HFFc6 (cell line): ENCODE results near the gene FN3KRP. TPM values are rescaled to one million over a fixed set of nuclear protein-coding genes. Genes with fewer than 3 reads are reported as not detected.

ENCODE experiments used
- DNase-seq: peaks from one replicate; pipeline ENCODE4 v3.0.0-alpha.2; 2018
- H3K27ac Mint-ChIP-seq: 2 replicates; pipeline ENCODE4 v1.8.0; 2020; ENCODE audit warnings: mild to moderate bottlenecking, mixed read lengths
- H3K27me3 Mint-ChIP-seq: 2 replicates; pipeline ENCODE4 v1.8.0; 2021; ENCODE audit warnings: mild to moderate bottlenecking, moderate library complexity, mixed read lengths; ENCODE audit not compliant: insufficient read depth
- H3K36me3 Mint-ChIP-seq: 2 replicates; pipeline ENCODE4 v1.8.0; 2021; ENCODE audit warnings: low read depth, mixed read lengths
- H3K4me1 Mint-ChIP-seq: 2 replicates; pipeline ENCODE4 v1.8.0; 2020; ENCODE audit warnings: low read depth, mixed read lengths
- H3K4me3 Mint-ChIP-seq: 2 replicates; pipeline ENCODE4 v1.8.0; 2020; ENCODE audit warnings: mild to moderate bottlenecking, moderate library complexity, mixed read lengths
- H3K9me3 Mint-ChIP-seq: 2 replicates; pipeline ENCODE4 v1.8.0; 2020; ENCODE audit warnings: mild to moderate bottlenecking, mixed read lengths
- total RNA-seq, 6 experiments: library from RNA; stranded (reverse); fragmentation: NEBNext Ultra II Directional; extraction: Animal tissue kit (Norgen Biotek cat#: 25700); gene quantifications; 2 replicates in 1 of 6; 3 replicates in 5 of 6; pipeline ENCODE4 v1.2.3, GENCODE V29; 2021
- TF ChIP-seq, protein P1 (sequence below): fragments of 200-600 bp; sonication (generic); IDR thresholded peaks from 2 replicates; pipeline ENCODE4 v1.5.0; 2021; ENCODE audit warnings: antibody characterized with exemption, mild to moderate bottlenecking

The FN3KRP gene
- total RNA-seq, 6 experiments from 2014 or later: 27.7 to 36.3 (median 33.7) TPM

DNA sequence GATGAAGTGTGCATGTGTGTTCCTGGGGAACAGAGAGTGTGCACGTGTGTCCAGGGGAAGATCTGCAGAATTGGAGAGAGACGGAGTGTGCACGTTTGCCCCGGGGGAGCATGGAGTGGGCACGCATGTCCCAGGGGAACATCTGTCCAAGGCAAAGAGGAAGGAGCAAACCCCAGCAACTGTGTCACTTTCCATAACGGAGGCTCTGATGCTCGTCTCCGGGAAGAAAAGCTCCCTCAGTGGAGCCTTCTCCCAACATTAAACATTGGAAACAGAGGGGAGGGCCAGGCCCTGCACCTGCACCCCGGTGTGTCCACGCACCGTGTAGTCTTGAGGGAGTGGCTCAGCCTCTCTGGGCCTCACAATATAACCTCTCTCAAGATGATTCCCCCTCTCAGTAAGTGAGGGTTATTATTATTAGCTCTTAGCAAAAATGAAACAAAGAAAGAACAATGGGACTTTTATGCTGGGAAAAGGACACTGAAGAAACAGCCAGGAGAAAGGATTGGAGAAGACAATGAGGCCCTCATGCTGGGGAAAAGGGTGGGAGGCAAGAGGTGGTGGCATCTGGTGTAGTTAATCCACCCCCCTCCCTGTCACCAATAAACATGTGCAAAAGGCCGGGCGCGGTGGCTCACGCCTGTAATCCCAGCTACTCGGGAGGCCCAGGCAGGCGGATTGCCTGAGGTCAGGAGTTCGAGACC is 25.6 kb upstream of the FN3KRP start:
- Mint-ChIP-seq H3K27ac (no peak overlapping the region), H3K36me3 (peaks cover 15% of the 10 kb centered on the region), H3K9me3 (peaks cover 24% of the 10 kb centered on the region), H3K4me3 (no peak overlapping the region), H3K27me3 (peaks cover 1% of the 10 kb centered on the region), H3K4me1 (peaks cover 9% of the 10 kb centered on the region)
- DNase-seq: no peak
- TF ChIP-seq, protein P1, sequence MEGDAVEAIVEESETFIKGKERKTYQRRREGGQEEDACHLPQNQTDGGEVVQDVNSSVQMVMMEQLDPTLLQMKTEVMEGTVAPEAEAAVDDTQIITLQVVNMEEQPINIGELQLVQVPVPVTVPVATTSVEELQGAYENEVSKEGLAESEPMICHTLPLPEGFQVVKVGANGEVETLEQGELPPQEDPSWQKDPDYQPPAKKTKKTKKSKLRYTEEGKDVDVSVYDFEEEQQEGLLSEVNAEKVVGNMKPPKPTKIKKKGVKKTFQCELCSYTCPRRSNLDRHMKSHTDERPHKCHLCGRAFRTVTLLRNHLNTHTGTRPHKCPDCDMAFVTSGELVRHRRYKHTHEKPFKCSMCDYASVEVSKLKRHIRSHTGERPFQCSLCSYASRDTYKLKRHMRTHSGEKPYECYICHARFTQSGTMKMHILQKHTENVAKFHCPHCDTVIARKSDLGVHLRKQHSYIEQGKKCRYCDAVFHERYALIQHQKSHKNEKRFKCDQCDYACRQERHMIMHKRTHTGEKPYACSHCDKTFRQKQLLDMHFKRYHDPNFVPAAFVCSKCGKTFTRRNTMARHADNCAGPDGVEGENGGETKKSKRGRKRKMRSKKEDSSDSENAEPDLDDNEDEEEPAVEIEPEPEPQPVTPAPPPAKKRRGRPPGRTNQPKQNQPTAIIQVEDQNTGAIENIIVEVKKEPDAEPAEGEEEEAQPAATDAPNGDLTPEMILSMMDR: no peak

GRCh38 chr17:82691714-82692113 is 24.8 kb upstream of the FN3KRP start:
- Mint-ChIP-seq H3K4me3 (no peak overlapping the region), H3K27ac (no peak overlapping the region), H3K36me3 (peaks cover 20% of the 10 kb centered on the region), H3K9me3 (peaks cover 29% of the 10 kb centered on the region), H3K4me1 (peaks cover 9% of the 10 kb centered on the region), H3K27me3 (peaks cover 1% of the 10 kb centered on the region)
- TF ChIP-seq, protein P1: no peak
- DNase-seq: no peak

- DNase-seq: no peak
- Mint-ChIP-seq H3K27me3 (peaks cover 1% of the 10 kb centered on the region), H3K36me3 (peaks cover 20% of the 10 kb centered on the region), H3K4me1 (peaks cover 3% of the 10 kb centered on the region), H3K9me3 (peaks cover 29% of the 10 kb centered on the region), H3K27ac (no peak overlapping the region), H3K4me3 (no peak overlapping the region)
- TF ChIP-seq, protein P1: no peak
These were observed 24.2 kb upstream of the FN3KRP start for GRCh38 chr17:82692268-82692667.

DNA sequence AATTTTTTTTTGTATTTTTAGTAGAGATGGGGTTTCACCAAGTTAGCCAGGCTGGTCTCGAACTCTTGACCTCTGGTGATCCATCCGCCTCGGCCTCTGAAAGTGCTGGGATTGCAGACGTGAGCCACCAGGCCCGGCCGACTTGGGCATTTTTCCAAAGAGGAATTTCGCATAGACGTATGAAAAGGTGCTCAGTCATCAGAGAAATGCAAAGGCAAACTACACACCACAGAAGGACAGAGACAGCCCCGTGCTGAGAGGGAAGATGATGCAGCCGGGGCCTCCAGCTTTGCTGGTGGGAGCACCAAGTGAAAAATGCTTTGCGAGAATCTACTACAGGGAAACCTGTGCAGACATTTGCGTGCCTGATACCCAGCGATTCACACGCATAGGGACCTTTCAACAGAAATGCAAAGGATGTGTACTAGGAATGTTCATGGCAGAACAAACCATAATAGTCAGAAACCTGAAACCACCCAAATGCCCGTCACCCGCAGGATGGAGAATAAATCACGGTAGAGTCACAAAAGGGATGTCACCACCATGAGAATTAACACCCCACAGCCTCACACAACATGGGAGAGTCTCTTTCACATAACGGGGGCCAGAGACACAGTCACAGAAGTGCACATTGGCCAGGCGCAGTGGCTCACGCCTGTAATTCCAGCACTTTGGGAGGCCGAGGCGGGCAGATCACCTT is 23.2 kb upstream of the FN3KRP start:
- no peak for DNase-seq
- H3K4me1 Mint-ChIP-seq: no peaks in the 10 kb centered on the region
- H3K9me3 Mint-ChIP-seq: peaks cover 29% of the 10 kb centered on the region
- H3K36me3 Mint-ChIP-seq: peaks cover 20% of the 10 kb centered on the region
- H3K27ac Mint-ChIP-seq: no peak overlapping the region
- H3K27me3 Mint-ChIP-seq: peaks cover 1% of the 10 kb centered on the region
- TF ChIP-seq, protein P1: no peak
- no peak overlapping the region for H3K4me3 Mint-ChIP-seq

DNA sequence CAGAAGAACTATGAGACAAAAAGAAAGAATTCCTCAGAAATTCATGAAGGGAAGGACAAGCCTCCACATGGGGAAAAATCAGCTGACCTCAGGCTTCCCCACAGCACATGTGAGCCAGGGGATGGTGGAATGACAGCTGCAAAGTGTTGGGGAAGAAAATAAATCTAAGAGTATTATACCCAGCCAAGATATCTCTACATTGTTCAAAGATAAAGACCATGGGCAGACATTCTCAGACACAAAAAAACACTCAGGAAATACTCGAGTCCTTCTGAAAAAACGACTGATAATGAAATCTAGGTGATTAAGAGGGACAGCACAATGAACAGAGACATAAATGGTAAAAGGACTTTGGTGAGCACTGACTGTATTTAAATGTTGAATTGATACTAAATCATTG is 21.9 kb upstream of the FN3KRP start:
- DNase-seq: no peak
- H3K36me3 Mint-ChIP-seq: peaks cover 20% of the 10 kb centered on the region
- TF ChIP-seq, protein P1: no peak
- H3K27me3 Mint-ChIP-seq: no peaks in the 10 kb centered on the region; the same call in none of the 2 replicates
- no peak overlapping the region for H3K27ac Mint-ChIP-seq
- H3K9me3 Mint-ChIP-seq: peaks cover 29% of the 10 kb centered on the region
- no peak overlapping the region for H3K4me3 Mint-ChIP-seq
- H3K4me1 Mint-ChIP-seq: peaks cover 5% of the 10 kb centered on the region; the same call in 1 of the 2 replicates
